AG08395 (cell line): Measurements from ENCODE around the gene EEPD1.
"Not testable (repeated sequence)": the region's sequence is repeated elsewhere in the genome, so short reads cannot be mapped to it uniquely, and the experiment has no call there.

Experiments used
- DNase-seq: peaks from one replicate; pipeline ENCODE4 v3.0.0; 2012; ENCODE audit warnings: mixed read lengths, low spot score

EEPD1 gene

DNA sequence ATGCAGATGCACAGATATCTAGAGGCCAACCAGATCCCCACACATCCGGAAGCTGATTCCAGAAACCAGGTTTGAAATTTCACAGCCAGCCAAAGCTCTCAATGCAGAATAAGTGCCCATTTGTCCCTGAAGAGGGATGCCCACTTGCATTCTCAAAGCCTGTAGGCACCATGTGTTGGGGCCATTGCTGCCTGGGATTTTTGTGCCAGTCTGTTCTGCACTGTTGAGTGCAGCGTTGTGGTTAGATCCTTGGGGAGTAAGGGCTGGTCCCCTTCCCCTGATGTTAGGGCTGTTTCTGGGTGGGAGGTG lies 62.4 kb downstream of the EEPD1 start:
- no peak for DNase-seq

DNA sequence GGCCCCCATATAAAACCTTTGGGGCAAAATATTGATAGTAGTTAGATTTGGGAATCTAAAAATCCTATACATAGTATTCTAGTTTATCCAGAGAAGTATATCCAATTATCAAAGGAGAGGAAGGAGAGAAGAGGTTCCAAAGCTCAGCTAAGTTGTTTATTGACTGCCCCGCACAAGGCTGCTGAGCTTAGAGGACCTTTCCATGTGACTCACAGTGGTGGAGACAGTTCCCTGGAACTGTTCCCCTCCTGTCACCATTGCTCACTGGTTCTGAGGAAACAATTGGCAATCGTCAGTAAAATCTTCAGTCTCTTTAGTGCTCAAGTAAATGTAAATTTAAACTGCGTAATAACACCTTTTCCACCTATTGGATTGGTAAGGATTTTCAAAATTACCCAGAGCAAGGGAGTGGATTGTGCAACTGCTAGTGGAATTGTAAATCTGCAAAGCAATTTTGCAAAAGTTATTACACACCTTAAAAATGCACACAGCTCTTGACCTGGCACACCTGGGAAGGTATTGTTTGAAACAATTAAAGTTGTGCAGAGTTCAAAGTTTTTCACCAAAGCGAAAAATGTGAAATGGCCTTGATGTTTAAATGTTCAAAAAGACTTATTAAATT lies 63.1 kb downstream of the EEPD1 start:
- peak; percentile 80 for DNase-seq

- no peak for DNase-seq
Observed at GRCh38 chr7:36217211-36217960, 64.3 kb downstream of the EEPD1 start.

DNA sequence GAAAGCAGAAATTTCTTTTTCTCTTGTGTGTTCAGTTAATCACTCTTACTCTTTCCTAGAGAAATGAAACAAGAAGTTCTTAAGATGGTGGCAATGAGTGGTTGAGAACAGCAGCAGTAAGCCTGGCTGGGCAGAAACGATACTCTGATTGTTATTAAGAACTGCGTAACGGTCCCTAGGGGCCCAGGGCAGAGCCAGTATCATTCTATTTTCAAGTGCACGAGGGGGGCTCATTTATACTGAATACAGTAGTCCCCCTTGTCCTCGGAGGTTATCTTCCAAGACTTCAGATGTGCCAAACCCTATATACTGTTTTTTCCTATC lies 64.9 kb downstream of the EEPD1 start:
- DNase-seq = no peak

DNA sequence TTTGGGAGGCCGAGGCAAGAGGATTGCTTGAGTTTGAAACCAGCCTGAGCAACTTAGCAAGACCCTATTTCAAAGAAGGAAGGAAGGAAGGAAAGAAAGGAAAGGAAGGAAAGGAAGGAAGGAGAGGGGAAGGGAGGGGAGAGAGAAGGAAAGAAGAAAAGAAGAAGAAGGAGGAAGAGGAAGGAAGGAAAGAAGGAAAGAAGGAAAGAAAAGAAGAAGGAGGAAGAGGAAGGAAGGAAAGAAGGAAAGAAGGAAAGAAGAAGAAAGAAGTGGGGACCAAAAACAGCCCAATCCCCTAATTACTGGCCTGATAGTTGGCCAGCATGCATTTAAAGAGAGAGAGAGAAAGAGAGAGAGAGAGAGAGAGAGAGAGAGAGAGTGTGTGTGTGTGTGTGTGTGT lies 66.4 kb downstream of the EEPD1 start:
- DNase-seq = no peak

GRCh38 chr7:36223851-36224250 lies 70.8 kb downstream of the EEPD1 start:
- no peak for DNase-seq

GRCh38 chr7:36224934-36225858 lies 72.1 kb downstream of the EEPD1 start:
- no peak for DNase-seq

DNA sequence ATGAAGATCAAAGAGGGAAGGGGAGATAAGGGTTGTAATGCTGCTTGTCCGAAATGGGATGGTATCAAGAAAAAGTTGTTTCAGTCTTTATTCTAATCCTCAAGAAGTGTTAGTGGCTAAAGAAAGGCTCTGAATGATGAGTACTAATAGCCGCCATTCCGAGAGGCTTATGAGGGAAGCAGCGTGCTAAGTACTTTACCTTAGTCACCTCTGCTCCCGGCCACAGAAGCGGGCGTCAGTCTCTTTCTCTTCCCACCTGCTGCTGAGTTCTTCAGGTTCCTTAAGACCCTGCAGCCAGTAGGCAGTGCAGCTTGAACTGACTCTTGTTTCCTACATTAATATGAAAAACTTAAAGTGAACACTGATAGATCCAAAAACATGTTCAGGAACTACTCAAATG lies 73.1 kb downstream of the EEPD1 start:
- no peak for DNase-seq

DNA sequence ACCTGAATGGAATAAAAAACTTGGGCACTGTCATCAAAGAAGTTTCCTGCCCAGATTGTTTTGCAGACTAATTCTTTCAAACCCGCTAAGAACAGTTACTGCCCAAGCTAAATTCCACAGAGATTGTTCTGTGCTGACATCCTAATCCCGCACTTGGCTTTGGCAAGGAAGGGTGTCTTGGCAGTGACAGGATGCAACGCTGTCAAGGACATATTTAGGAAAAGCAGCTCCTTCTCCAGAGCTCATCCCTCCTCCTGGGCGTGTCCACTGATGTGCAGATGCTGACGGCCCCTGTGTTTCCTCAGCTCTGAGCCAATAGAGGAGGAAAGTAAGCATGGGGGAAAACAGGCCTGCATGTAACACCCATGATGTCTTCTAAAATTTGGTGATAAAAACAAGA lies 74.2 kb downstream of the EEPD1 start:
- DNase-seq = peak; percentile 95

- DNase-seq = no peak
Observed at GRCh38 chr7:36228039-36228438, 75.0 kb downstream of the EEPD1 start.

GRCh38 chr7:36231406-36231805 lies 78.4 kb downstream of the EEPD1 start:
- no peak for DNase-seq

DNA sequence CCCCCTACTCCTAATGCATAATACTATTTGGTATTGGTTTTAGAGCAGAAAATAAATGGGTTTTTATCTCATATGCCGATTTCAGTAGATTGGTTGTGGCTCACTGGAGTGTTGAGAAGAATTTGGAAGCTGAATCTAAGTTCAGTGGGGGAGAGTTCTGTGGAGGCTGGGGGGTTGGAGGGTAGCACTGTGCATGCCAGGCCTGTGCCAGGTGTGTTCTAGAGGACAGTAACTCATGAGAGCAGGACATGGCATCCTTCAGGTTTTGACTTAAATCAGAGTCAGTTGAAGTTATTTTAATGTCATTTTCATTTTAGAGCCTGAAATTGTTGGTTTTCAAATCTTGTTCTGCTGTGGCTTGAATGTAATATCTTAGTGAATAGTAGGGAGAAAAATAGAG lies 79.5 kb downstream of the EEPD1 start:
- no peak for DNase-seq

- no peak for DNase-seq
Observed at GRCh38 chr7:36232971-36233550, 80.0 kb downstream of the EEPD1 start.

DNA sequence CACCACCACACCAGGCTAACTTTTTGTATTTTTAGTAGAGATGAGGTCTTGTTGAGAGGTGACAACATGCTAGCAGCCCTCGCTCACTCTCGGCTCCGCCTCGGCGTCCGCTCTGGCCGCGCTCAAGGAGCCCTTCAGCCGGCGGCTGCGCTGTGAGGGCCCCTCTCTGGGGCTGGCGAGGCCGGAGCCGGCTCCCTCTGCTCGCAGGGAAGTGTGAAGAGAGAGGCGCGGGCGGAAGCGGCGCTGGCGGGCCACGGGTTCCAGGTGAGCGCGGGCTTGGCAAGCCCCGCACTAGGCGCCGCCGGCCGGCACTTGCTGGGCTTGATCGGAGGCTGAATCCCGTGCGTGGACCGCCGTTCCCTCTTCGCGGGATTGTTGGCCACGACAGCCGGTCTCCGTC lies 83.0 kb downstream of the EEPD1 start:
- no peak for DNase-seq

GRCh38 chr7:36238138-36238537 lies 85.1 kb downstream of the EEPD1 start:
- DNase-seq = no peak

- DNase-seq = not testable (repeated sequence)
Observed at GRCh38 chr7:36243356-36243755, 90.3 kb downstream of the EEPD1 start.

GRCh38 chr7:36244001-36244400 lies 90.9 kb downstream of the EEPD1 start:
- DNase-seq = not testable (repeated sequence)

GRCh38 chr7:36244429-36244828 lies 91.4 kb downstream of the EEPD1 start:
- DNase-seq = no peak

DNA sequence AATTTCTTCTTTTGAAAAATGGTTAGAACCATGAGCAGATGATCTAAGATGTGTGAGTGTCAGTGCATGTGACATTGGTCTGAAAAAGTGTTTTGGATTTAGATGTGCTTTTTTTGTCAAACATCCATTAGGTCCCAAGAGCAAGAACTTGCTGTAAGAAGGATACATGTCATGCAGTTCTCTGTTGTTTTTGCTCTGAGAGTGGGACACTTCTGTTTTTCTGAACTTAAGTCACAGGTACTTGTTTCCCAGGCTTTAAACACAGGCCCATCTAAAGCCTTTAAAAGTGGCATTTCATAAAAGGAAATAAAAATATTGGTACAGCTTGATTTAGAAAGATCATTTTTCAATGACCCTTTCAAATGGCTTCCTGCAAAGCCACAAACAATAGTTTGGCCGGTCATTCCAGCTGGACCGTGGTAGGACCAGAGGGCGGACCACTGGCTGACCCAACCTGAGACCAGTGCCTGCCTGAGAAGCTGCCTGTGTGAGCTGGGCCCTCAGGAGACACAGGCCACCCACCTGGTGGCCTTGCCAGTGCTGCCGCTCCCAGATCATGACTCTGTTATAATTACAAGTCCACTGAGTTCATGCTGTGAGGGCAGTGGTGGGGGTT lies 92.7 kb downstream of the EEPD1 start:
- no peak for DNase-seq

GRCh38 chr7:36249091-36249490 lies 96.0 kb downstream of the EEPD1 start:
- DNase-seq = no peak

- no peak for DNase-seq
Observed at GRCh38 chr7:36253699-36254098, 100.6 kb downstream of the EEPD1 start.

DNA sequence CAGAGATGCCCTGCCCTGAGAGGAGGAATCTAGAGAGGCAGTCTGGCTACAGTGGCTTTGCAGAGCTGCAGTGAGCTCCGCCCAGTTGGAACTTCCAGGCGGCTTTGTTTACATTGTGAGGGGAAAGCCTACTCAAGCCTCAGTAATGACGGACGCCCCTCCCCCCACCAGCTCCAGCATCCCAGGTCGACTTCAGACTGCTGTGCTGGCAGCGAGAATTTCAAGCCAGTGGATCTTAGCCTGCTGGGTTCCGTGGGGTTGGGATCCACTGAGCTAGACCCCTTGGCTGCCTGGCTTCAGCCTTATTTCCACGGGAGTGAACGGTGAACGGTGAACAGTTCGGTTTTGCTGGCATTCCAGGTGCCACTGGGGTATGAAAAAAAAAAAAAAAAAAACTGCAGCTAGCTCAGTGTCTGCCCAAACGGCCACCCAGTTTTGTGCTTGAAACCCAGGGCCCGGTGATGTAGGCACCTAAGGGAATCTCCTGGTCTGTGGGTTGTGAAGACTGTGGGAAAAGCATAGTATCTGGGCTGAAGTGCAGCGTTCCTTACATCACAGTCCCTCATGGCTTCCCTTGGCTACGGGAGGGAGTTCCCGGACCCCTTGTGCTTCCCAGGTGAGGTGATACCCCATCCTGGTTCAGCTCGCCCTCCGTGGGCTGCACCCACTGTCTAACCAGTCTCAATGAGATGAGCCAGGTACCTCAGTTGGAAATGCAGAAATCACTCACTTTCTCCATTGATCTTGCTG lies 105.6 kb downstream of the EEPD1 start:
- DNase-seq = not testable (repeated sequence)
